ENCODE results near the gene TMEM52.
"Not testable (repeated sequence)": the region's sequence is repeated elsewhere in the genome, so short reads cannot be mapped to it uniquely, and the experiment has no call there.

Gene TMEM52

GRCh38 chr1:1892763-1893120 lies 26.3 kb downstream of the TMEM52 start:
- no peak for DNase-seq

GRCh38 chr1:1892079-1892762 lies 26.9 kb downstream of the TMEM52 start:
- no peak for DNase-seq

- peak; percentile 45 for DNase-seq
These were observed 27.6 kb downstream of the TMEM52 start for GRCh38 chr1:1891349-1892078.

GRCh38 chr1:1890506-1891348 lies 28.4 kb downstream of the TMEM52 start, which contains the start of gene GNB1:
Gene GNB1, minus strand, starts transcription at chr1:1891087. Its CDS starts 65,634 bp downstream, at chr1:1825453.
- peak; percentile 82 for DNase-seq

- DNase-seq = no peak
These were observed 29.1 kb downstream of the TMEM52 start for GRCh38 chr1:1889847-1890505.

GRCh38 chr1:1889090-1889750 lies 29.9 kb downstream of the TMEM52 start:
- no peak for DNase-seq

GRCh38 chr1:1883890-1884289 lies 35.2 kb downstream of the TMEM52 start:
- not testable (repeated sequence) for DNase-seq

GRCh38 chr1:1883092-1883873 lies 35.8 kb downstream of the TMEM52 start:
- no peak for DNase-seq

- no peak for DNase-seq
These were observed 37.4 kb downstream of the TMEM52 start for GRCh38 chr1:1881727-1882126.

GRCh38 chr1:1880617-1881312 lies 38.3 kb downstream of the TMEM52 start:
- no peak for DNase-seq

- DNase-seq = no peak
These were observed 39.1 kb downstream of the TMEM52 start for GRCh38 chr1:1879942-1880341.

- no peak for DNase-seq
These were observed 41.1 kb downstream of the TMEM52 start for GRCh38 chr1:1877865-1878436.

GRCh38 chr1:1876335-1876930 lies 42.6 kb downstream of the TMEM52 start:
- DNase-seq = no peak

- no peak for DNase-seq
These were observed 43.1 kb downstream of the TMEM52 start for GRCh38 chr1:1875932-1876331.

GRCh38 chr1:1874901-1875300 lies 44.2 kb downstream of the TMEM52 start:
- DNase-seq = no peak

GRCh38 chr1:1873186-1873585 lies 45.9 kb downstream of the TMEM52 start:
- no peak for DNase-seq

- DNase-seq = no peak
These were observed 46.6 kb downstream of the TMEM52 start for GRCh38 chr1:1872329-1872994.

- no peak for DNase-seq
These were observed 49.6 kb downstream of the TMEM52 start for GRCh38 chr1:1869469-1869868.
